MM.1S (cell line): ENCODE measurements around the gene MYLK.

Source experiments
- EZH2 ChIP-seq: fragments of 300-600 bp; sonication (generic); optimal IDR thresholded peaks from 2 replicates; pipeline ENCODE3; 2017; ENCODE audit warnings: low read depth, mild to moderate bottlenecking, antibody characterized with exemption, low read length, mixed read lengths
- EZH2phosphoT487 ChIP-seq: fragments of 300-600 bp; sonication (generic); IDR thresholded peaks from 2 replicates; pipeline ENCODE4 v1.6.1; 2018; ENCODE audit warnings: antibody characterized with exemption, low read length
- TF ChIP-seq, protein P1 (sequence below): fragments of 300-600 bp; sonication (generic); IDR thresholded peaks from 2 replicates; pipeline ENCODE4 v1.5.1; 2016; ENCODE audit warnings: antibody characterized with exemption, low read length, mixed read lengths

DNA sequence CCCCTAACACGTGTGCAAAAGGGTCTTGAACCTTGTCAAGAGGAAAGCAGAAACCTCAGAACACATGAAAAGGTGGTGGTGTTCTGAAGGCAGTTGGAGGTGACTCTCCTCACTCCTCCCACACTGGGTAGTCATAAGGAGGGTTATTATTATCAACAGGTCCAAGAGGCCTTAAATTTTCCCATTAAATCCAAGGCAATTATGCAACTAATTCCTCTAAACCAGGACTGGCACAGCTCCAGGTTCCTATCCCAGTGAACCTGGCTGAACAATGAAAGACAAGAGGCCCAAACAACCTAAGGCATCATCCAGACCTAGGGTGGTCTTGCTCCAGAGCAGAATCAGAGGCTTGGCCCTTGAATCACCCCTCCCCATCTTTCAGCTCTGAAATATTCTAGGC, 15.0 kb downstream of the MYLK start:
- TF ChIP-seq, protein P1, sequence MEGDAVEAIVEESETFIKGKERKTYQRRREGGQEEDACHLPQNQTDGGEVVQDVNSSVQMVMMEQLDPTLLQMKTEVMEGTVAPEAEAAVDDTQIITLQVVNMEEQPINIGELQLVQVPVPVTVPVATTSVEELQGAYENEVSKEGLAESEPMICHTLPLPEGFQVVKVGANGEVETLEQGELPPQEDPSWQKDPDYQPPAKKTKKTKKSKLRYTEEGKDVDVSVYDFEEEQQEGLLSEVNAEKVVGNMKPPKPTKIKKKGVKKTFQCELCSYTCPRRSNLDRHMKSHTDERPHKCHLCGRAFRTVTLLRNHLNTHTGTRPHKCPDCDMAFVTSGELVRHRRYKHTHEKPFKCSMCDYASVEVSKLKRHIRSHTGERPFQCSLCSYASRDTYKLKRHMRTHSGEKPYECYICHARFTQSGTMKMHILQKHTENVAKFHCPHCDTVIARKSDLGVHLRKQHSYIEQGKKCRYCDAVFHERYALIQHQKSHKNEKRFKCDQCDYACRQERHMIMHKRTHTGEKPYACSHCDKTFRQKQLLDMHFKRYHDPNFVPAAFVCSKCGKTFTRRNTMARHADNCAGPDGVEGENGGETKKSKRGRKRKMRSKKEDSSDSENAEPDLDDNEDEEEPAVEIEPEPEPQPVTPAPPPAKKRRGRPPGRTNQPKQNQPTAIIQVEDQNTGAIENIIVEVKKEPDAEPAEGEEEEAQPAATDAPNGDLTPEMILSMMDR: no peak
- no peak for TF ChIP-seq EZH2phosphoT487
- TF ChIP-seq EZH2: no peak
